Measurements from ENCODE around the gene TBX19. TPM values are rescaled to one million over a fixed set of nuclear protein-coding genes. Genes with fewer than 3 reads are reported as not detected.

The TBX19 gene
- total and polyA plus RNA-seq, 9 donors: 0.80 to 1.9 (median 1.5) TPM

DNA sequence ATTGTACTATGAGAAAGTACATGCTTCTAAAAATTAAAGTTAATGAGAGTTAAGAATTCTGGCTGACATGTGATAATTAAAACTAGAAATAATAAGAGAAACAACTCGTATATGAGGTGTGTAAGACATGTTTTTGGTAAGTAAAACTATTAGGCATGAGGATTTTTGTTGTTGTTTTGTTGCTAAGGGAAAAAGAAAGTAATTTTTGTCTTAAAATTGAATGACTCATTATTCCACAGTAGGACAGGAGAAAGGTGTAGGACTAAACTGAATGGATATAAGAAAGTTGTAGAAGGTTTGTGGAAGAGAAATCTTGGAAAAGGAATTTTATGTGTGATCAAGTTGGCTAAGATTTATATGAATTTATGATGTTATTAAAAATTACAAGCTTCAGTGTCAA lies 54.8 kb downstream of the TBX19 start:
- no CpG with 5 or more reads among the region's 1 CpG for WGBS (ENCODE audit: insufficient coverage)
- H3K4me3 ChIP-seq (ENCODE audit: low read length): no peak overlapping the region
- H3K4me1 ChIP-seq (ENCODE audit: control insufficient read depth, insufficient read depth, low read length): no peaks in the 10 kb centered on the region
- no peaks in the 10 kb centered on the region for H3K36me3 ChIP-seq (ENCODE audit: control insufficient read depth, insufficient read depth, low read length)
- DNase-seq: peak; percentile 27
- H3K27ac ChIP-seq (ENCODE audit: low read length): no peak overlapping the region
- H3K9me3 ChIP-seq (replicated peaks; ENCODE audit: control insufficient read depth, low read depth, low read length): no peaks in the 10 kb centered on the region
- no peaks in the 10 kb centered on the region for H3K27me3 ChIP-seq (ENCODE audit: control insufficient read depth, insufficient read depth, low read length)

DNA sequence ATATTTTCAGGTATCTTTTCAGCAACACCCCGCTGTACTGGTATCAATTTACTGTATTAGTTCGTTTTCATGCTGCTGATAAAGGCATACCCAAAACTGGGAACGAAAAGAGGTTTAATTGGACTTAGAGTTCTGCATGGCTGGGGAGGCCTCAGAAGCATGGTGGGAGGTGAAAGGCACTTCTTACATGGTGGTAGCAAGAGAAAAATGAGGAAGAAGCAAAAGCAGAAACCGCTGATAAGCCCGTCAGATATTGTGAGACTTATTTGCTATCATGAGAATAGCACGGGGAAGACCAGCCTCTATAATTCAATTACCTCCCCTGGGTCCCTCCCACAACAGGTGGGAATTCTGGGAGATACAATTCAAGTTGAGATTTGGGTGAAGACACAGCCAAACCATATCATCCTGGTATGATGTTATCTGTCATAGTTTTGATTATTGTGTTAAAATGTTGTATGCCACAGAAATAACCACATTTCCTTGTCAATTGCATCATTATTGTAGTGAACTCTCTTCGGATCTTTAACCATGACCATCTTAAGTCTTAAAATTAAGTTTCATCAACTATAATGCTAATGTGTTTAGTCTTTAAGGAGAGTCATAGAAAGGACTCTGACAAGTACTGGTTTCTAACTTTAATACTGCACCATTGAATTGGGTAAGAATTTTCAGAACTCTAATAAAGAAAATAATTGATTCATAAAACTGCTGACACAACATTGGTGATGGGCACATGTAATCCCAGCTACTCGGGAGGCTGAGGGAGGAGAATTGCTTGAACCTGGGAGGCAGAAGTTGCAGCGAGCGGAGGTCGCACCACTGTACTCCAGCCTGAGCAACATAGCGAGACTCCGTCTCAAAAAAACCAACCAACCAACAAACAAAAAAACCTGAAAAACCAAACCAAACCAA lies 58.2 kb downstream of the TBX19 start:
- peaks cover 2% of the 10 kb centered on the region for H3K27me3 ChIP-seq (ENCODE audit: control insufficient read depth, insufficient read depth, low read length)
- H3K36me3 ChIP-seq (ENCODE audit: control insufficient read depth, insufficient read depth, low read length): no peaks in the 10 kb centered on the region
- H3K4me3 ChIP-seq (ENCODE audit: low read length): no peak overlapping the region
- H3K4me1 ChIP-seq (ENCODE audit: control insufficient read depth, insufficient read depth, low read length): peaks cover 3% of the 10 kb centered on the region
- 76% methylated on average over 2 of the region's 13 CpGs for WGBS (ENCODE audit: insufficient coverage)
- no peak overlapping the region for H3K27ac ChIP-seq (ENCODE audit: low read length)
- DNase-seq: no peak
- no peaks in the 10 kb centered on the region for H3K9me3 ChIP-seq (replicated peaks; ENCODE audit: control insufficient read depth, low read depth, low read length)

DNA sequence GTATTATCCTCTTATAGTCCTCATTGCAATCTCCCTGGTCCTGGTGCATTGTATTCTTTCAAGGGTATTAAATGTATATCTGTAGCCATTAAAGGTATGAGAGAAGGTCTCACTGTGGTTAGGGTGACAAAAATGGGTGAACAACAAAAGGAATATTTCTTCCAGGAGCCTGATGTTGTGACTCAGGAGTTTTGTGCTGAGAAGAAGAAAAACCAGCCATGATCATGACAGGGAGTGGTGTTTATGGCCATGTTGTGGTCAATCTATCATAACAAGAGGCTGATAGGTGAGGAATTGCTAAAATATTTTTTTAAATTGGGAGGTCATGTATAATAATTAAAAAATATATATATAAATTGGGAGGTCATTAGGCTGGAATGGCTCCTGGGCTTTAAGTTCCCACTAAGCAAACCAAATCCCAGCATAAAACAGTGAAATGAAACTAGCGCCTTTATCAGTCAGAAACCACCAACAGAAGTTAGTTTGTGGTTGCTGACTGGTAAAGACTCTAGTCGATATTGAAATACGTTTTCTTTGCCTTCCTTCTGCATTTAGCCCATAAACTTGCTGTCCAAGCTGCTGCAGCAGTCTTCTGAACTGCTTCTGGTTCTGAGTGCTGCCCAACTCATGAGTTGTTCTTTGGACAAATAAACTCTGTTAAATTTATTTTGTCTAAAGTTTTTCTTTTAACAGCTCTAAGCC lies 60.3 kb downstream of the TBX19 start:
- Histone ChIP-seq H3K9me3 (replicated peaks; ENCODE audit: control insufficient read depth, low read depth, low read length) (no peaks in the 10 kb centered on the region), H3K4me1 (ENCODE audit: control insufficient read depth, insufficient read depth, low read length) (peaks cover 3% of the 10 kb centered on the region), H3K36me3 (ENCODE audit: control insufficient read depth, insufficient read depth, low read length) (no peaks in the 10 kb centered on the region), H3K27ac (ENCODE audit: low read length) (no peak overlapping the region), H3K27me3 (ENCODE audit: control insufficient read depth, insufficient read depth, low read length) (peaks cover 2% of the 10 kb centered on the region), H3K4me3 (ENCODE audit: low read length) (no peak overlapping the region)
- no peak for DNase-seq
- WGBS (ENCODE audit: insufficient coverage): no CpG with 5 or more reads among the region's 3 CpGs

DNA sequence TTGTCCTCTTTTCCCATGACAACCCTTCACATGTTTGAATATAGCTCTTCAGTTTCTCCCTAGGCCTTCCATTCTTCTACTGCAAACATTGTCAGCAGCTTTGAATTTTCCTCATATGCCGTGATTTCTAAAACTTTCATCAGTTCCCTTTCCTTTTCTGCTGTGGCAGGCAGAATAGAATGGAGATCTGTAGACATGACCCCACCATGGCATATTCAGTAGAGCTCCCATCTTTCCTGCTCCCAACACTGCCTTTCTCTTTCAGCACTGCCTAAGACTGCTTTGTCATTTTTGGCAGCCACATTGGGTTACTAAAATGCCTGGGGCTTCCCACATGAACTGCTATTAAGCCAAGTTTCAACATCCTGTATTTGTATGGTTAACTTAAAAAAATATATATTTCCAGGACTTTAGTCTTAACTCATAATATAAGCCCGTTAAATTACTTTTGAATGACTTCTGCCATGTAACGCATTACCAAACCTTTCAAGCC lies 60.9 kb downstream of the TBX19 start:
- Histone ChIP-seq H3K9me3 (replicated peaks; ENCODE audit: control insufficient read depth, low read depth, low read length) (no peaks in the 10 kb centered on the region), H3K27me3 (ENCODE audit: control insufficient read depth, insufficient read depth, low read length) (peaks cover 2% of the 10 kb centered on the region), H3K4me1 (ENCODE audit: control insufficient read depth, insufficient read depth, low read length) (peaks cover 3% of the 10 kb centered on the region), H3K36me3 (ENCODE audit: control insufficient read depth, insufficient read depth, low read length) (no peaks in the 10 kb centered on the region), H3K4me3 (ENCODE audit: low read length) (no peak overlapping the region), H3K27ac (ENCODE audit: low read length) (no peak overlapping the region)
- DNase-seq: no peak
- WGBS (ENCODE audit: insufficient coverage): no CpG with 5 or more reads among the region's 3 CpGs

DNA sequence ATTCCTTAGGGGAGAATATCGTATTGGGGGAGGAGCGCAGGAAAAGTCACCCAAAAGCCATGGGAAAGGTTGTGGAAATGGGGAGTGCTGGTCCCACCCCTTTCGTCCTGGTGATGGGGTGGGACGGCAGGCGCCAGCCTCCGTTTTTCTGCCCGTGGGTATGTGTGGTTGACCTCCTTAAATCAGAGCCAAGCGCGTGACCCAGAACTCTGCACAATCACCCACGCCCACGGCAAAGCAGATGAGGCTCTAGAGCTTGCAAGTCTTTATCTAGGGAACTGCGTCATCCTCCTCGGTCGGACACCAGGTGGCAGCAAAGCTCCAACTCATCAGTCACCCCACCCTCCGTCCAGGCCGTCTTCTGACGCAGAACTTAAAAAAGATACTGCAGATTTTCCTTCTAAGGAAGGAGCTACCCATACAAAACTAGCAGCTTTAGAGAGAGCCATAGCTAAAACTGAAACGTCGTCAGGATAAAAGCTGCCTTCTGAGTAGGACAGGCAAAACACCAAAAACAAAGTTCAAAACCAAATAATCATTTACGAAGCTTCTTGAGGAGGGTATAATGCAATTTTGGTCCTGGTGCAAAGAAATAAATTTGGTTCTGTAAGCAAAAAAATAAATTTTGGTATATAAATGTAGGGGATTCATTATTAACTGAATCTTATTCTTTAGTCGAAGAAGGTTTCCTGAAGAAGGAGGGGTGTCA lies 62.0 kb downstream of the TBX19 start:
- H3K9me3 ChIP-seq (replicated peaks; ENCODE audit: control insufficient read depth, low read depth, low read length): no peaks in the 10 kb centered on the region
- WGBS (ENCODE audit: insufficient coverage): 0% methylated on average over 8 of the region's 21 CpGs
- H3K4me1 ChIP-seq (ENCODE audit: control insufficient read depth, insufficient read depth, low read length): peaks cover 3% of the 10 kb centered on the region
- H3K27ac ChIP-seq (ENCODE audit: low read length): no peak overlapping the region
- H3K27me3 ChIP-seq (ENCODE audit: control insufficient read depth, insufficient read depth, low read length): peaks cover 2% of the 10 kb centered on the region
- no peak overlapping the region for H3K4me3 ChIP-seq (ENCODE audit: low read length)
- no peaks in the 10 kb centered on the region for H3K36me3 ChIP-seq (ENCODE audit: control insufficient read depth, insufficient read depth, low read length)
- DNase-seq: peak; percentile 92

DNA sequence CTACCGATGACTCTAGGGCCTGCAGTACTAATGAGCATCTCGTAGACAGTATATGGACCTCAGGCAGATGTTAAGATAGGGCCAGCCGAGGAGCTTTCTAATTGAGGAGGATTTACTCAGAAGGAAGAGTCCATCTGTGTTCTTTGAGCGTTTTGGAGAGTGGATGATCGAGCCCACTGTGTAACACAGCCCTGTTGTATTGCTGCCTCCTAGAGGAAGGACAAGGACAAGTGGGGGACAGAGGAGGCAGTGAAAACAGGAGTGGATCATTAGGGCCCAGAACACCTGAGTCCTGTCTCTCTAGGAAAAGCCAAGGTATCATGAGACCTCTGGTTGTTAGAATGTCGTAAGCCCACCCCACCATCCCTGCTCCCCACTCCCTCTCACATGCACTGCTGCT lies 62.9 kb downstream of the TBX19 start:
- Histone ChIP-seq H3K36me3 (ENCODE audit: control insufficient read depth, insufficient read depth, low read length) (no peaks in the 10 kb centered on the region), H3K9me3 (replicated peaks; ENCODE audit: control insufficient read depth, low read depth, low read length) (no peaks in the 10 kb centered on the region), H3K27ac (ENCODE audit: low read length) (no peak overlapping the region), H3K4me1 (ENCODE audit: control insufficient read depth, insufficient read depth, low read length) (peaks cover 3% of the 10 kb centered on the region), H3K4me3 (ENCODE audit: low read length) (no peak overlapping the region), H3K27me3 (ENCODE audit: control insufficient read depth, insufficient read depth, low read length) (peaks cover 2% of the 10 kb centered on the region)
- WGBS (ENCODE audit: insufficient coverage): 76% methylated on average over 6 of the region's 6 CpGs
- DNase-seq: no peak

DNA sequence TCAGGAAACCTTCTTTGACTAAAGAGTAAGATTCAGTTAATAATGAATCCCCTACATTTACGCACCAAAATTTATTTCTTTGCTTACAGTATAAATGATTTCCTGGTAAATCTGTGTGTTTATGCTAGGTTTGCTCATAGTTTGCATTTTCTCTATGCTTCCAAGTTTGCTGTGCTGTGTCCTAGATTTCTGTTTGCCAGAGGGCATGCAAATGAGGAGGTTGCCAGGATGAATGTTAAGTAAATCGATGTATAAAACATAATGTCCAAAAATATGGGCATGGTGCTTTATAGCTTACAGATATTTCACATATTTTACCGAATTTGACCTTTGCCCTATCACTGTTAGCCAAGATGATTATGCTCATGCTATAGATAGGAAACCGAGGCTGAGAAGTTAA lies 63.8 kb downstream of the TBX19 start:
- 100% methylated on average over 1 of the region's 4 CpGs for WGBS (ENCODE audit: insufficient coverage)
- no peak for DNase-seq
- no peaks in the 10 kb centered on the region for H3K36me3 ChIP-seq (ENCODE audit: control insufficient read depth, insufficient read depth, low read length)
- no peaks in the 10 kb centered on the region for H3K9me3 ChIP-seq (replicated peaks; ENCODE audit: control insufficient read depth, low read depth, low read length)
- no peak overlapping the region for H3K27ac ChIP-seq (ENCODE audit: low read length)
- H3K4me1 ChIP-seq (ENCODE audit: control insufficient read depth, insufficient read depth, low read length): peaks cover 3% of the 10 kb centered on the region
- H3K4me3 ChIP-seq (ENCODE audit: low read length): no peak overlapping the region
- peaks cover 2% of the 10 kb centered on the region for H3K27me3 ChIP-seq (ENCODE audit: control insufficient read depth, insufficient read depth, low read length)

DNA sequence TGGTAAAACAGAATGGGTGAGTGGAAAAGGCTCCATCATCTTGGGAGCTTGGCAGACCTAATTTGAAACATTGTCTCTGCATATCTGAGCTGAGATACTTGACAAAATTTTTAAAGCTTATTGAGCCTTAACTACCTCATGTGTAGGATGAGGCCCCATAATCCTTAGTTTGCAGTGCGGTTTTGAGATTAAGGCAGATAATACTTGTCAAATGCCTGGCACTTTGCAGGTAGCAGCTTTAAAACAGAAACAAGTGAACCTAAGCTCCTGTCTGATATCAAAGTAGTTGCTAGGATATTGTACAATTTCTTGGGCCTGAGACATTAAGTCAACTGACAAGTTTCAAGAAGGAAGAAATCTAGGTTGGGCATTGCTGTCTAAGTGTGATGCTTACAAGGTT lies 65.3 kb downstream of the TBX19 start:
- no CpG with 5 or more reads among the region's 1 CpG for WGBS (ENCODE audit: insufficient coverage)

DNA sequence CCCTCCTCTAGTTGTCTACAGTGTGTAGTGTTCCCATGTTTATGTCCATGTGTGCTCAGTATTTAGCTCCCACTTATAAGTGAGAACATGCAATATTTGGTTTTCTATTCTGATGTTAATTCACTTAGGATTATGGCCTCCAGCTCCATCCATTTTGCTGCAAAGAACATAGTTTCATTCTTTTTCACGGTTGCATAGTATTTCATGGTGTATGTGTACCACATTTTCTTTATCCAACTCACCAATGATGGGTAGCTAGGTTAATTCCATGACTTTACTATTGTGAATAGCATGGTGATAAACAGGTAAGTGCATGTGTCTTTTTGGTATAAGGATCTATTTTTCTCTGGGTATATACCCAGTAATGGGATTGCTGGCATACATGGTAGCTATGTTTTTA lies 67.0 kb downstream of the TBX19 start:
- WGBS (ENCODE audit: insufficient coverage): no CpG with 5 or more reads among the region's 1 CpG
- Histone ChIP-seq H3K27me3 (ENCODE audit: control insufficient read depth, insufficient read depth, low read length) (no peaks in the 10 kb centered on the region), H3K4me3 (ENCODE audit: low read length) (no peak overlapping the region), H3K9me3 (replicated peaks; ENCODE audit: control insufficient read depth, low read depth, low read length) (no peaks in the 10 kb centered on the region), H3K27ac (ENCODE audit: low read length) (no peak overlapping the region), H3K36me3 (ENCODE audit: control insufficient read depth, insufficient read depth, low read length) (no peaks in the 10 kb centered on the region), H3K4me1 (ENCODE audit: control insufficient read depth, insufficient read depth, low read length) (peaks cover 3% of the 10 kb centered on the region)
- no peak for DNase-seq

More for the DNA sequence above, 65.3 kb downstream of the TBX19 start:
- H3K4me1 ChIP-seq (ENCODE audit: control insufficient read depth, insufficient read depth, low read length): peaks cover 3% of the 10 kb centered on the region
- H3K9me3 ChIP-seq (replicated peaks; ENCODE audit: control insufficient read depth, low read depth, low read length): no peaks in the 10 kb centered on the region
- H3K36me3 ChIP-seq (ENCODE audit: control insufficient read depth, insufficient read depth, low read length): no peaks in the 10 kb centered on the region
- H3K27me3 ChIP-seq (ENCODE audit: control insufficient read depth, insufficient read depth, low read length): peaks cover 2% of the 10 kb centered on the region
- no peak for DNase-seq
- H3K27ac ChIP-seq (ENCODE audit: low read length): no peak overlapping the region
- no peak overlapping the region for H3K4me3 ChIP-seq (ENCODE audit: low read length)

Measured in muscle of leg (tissue), 11 donors.